Measurements from ENCODE around the gene PRPF4.
"Not testable (repeated sequence)": the region's sequence is repeated elsewhere in the genome, so short reads cannot be mapped to it uniquely, and the experiment has no call there.

PRPF4 gene

GRCh38 chr9:113275157-113276131 is at the start of gene PRPF4, which contains the start of gene CDC26:
TSS of gene PRPF4 (plus strand) at chr9:113275658. CDS start at chr9:113275744, 86 bp downstream.
TSS of gene CDC26 (minus strand) at chr9:113275572. CDS start at chr9:113272507, 3,065 bp downstream.
- DNase-seq (ENCODE audit: low read depth) = peak; percentile 92

- DNase-seq (ENCODE audit: low read depth) = no peak
These were observed 48.0 kb upstream of the PRPF4 start for GRCh38 chr9:113227436-113227835.

GRCh38 chr9:113228130-113228665 is 47.3 kb upstream of the PRPF4 start:
- DNase-seq (ENCODE audit: low read depth) = no peak

DNA sequence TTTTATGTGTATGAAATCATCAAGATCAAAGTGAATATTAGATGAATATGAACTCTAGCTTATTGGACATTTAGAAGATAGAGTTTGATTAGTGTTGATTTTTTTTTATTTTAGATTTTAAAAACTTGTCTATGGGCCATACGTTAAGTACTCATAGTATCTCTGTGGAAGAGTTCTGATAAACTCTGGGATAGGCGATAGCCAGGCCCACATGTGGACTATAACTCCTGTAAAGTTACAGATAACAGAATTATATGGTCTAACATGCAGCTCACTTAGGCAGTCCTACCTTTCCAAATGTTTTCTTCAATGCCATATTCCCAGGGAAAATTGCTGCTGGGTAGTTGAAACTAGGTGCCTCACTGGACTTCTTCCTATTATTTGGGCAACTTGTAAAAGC is 43.8 kb upstream of the PRPF4 start:
- DNase-seq (ENCODE audit: low read depth) = no peak

DNA sequence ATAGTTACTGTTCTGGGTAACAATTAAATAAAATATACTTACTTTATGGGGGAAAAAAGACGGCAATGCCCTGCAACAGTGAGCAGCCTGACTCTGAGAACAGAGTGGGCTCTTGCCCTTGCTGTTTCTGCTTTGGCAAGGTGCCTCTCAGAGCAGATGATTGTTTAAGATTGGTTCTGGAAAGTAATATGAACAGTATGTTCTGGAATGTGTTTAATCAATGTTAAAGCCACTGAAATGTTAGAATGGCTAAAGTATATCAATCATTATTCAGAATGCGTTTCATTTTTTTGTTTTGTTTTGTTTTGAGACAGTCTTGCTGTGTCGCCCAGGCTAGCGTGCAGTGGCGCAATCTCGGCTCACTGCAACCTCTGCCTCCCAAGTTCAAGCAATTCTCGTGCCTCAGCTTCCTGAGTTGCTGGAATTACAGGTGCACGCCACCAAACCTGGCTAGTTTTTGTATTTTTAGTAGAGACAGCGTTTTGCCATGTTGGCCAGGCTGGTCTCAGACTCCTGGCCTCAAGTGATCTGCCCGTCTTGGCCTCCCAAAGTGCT is 39.7 kb upstream of the PRPF4 start:
- DNase-seq (ENCODE audit: low read depth) = not testable (repeated sequence)

GRCh38 chr9:113237026-113237425 is 38.4 kb upstream of the PRPF4 start:
- no peak for DNase-seq (ENCODE audit: low read depth)

- DNase-seq (ENCODE audit: low read depth) = no peak
These were observed 37.1 kb upstream of the PRPF4 start for GRCh38 chr9:113238202-113238858.

DNA sequence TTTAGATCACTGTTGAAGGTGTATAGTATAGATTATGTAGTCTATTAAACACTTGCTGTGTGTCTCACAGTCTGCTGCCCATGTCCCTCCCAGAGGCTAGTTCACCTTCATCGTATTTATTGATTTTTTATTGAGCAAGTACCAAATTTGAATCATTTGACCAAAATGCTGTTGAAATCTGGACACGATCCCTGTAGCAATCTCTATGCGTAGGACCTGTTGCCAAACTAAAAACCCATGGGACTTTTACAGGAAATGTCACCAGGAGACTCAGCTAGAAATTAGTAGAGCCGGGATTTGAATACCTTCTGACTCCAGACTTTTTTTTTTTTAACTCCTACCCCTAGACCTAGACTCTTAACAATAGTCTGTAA is 36.6 kb upstream of the PRPF4 start:
- DNase-seq (ENCODE audit: low read depth) = no peak

DNA sequence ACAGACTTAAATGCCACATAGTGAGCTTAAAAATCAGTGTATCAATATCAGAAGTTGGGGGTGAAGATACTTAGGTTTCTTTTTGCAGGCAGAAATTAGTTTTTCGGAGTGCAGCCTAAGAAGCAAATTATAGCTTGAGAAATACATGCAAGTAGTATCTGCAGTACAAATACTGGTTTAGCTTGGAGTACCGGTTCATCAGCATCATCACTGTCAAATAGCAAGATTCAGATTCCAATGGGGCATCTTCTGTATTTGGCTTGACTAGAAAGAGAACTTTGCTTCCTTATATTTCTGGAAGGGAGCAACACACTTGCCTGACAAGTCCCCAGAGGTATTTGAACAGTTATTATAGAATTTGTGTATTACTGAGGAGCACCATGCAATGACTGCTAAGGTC is 34.3 kb upstream of the PRPF4 start:
- DNase-seq (ENCODE audit: low read depth) = no peak

GRCh38 chr9:113244556-113244955 is 30.9 kb upstream of the PRPF4 start:
- no peak for DNase-seq (ENCODE audit: low read depth)

DNA sequence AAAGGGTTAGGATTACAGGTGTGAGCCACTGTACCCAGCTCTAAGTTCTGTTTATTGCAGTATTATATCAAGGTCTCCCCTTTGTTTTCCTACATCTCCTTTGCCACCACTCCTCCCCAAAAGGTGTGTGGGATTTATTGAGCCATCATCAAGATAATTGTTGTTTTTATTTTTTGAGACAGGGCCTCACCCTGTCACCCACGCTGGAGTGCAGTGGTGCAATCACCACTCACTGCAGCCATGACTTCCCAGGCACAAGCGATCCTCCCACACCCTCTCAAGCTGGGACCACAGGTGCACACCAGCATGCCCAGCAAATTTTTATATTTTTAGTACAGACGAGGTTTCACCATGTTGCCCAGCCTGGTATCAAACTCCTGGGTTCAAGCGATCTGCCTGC is 29.6 kb upstream of the PRPF4 start:
- DNase-seq (ENCODE audit: low read depth) = no peak

GRCh38 chr9:113246928-113247327 is 28.5 kb upstream of the PRPF4 start:
- no peak for DNase-seq (ENCODE audit: low read depth)

DNA sequence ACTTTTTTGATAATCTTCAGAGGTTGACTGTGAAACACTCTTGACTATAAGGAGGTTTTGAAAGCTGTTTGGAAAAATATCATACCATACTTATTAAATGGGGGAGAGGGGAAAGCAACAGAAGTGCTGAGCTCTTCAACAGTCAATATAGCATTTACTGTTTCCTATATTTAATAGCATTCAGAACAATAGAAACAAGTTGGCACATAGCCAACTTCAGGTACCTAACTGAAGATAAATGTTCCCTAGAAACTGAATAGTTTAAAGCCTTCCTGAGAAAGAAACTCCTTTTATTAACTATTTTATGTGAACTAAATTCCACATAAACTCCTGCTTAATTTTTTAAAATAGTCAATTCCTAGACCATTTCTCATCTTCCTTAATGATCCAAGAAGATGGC is 27.8 kb upstream of the PRPF4 start:
- no peak for DNase-seq (ENCODE audit: low read depth)

- not testable (repeated sequence) for DNase-seq (ENCODE audit: low read depth)
These were observed 25.8 kb upstream of the PRPF4 start for GRCh38 chr9:113249661-113250060.

DNA sequence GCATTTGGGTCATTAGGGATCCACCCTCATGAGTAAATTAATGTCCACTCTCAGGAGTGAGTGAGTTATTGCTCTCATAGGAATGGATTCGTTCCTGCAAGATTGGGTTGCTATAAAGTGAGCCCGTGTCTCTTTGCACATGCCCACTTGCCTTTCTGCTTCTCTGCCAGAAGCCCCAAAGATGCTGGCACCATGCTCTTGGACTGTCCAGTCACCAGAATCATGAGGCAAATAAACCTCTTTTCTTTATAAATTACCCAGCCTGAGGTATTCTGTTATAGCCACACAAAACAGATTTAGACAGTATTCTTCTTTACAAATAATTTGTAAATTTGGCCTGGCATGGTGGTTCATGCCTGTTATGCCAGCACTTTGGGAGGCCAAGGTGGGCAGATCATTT is 24.7 kb upstream of the PRPF4 start:
- DNase-seq (ENCODE audit: low read depth) = no peak

DNA sequence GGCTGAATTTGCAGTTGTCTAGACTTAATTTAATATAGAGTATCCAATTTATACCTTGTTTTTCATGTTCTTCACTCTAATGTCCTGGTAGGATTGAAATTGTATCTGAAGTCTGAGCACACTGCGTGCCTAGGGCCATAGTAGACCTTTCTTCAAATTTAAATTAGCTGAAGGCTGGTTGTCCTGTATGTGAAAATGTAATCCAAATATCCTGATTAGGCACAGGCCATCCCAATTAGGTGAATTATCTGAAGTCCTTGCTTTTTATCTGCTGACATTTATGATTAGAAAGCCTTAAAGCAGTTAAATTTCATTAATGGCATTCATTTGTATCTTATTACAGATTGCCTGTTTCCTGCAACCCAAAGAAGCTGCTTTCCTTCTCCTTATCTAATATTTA is 20.5 kb upstream of the PRPF4 start:
- DNase-seq (ENCODE audit: low read depth) = no peak

- DNase-seq (ENCODE audit: low read depth) = no peak
These were observed 20.0 kb upstream of the PRPF4 start for GRCh38 chr9:113255438-113255837.

DNA sequence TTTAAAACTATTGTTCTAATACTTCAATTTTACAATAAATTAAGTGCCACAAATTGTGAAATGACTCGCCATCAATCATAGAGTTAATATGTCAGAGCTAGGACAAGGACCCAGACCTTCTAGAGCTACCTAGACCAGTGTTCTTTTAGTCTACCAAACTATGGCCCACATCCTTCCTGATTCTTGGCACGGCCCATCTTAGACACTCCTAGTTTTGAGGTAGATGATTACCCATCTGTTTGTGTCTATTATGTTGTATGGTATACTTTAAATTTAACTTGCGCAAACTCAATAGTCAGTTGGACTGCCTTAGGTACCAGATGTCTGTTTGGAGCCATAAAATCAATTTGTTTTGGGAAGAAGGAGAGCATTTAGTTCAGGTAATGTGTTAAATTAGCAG is 17.6 kb upstream of the PRPF4 start:
- no peak for DNase-seq (ENCODE audit: low read depth)

DNA sequence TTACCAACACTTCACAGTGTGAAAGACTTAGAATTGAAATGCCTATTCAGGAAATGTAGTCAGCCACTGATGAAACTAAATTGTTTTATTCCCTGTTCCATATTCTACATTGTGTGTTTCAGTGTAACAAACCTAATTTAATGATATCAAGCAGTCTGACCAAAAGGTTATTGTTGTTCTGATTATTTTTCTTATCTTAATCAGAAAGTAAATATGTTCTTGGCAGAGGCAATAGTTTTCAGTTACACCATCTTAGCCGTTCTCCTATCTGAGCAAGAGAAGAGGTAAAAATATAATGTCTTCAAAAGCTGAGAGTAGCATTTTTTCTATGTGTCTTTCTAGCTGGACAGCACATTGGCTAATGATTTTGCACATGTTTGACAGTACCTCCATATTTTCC is 17.2 kb upstream of the PRPF4 start:
- no peak for DNase-seq (ENCODE audit: low read depth)

GRCh38 chr9:113261917-113262671 is 13.4 kb upstream of the PRPF4 start:
- no peak for DNase-seq (ENCODE audit: low read depth)

DNA sequence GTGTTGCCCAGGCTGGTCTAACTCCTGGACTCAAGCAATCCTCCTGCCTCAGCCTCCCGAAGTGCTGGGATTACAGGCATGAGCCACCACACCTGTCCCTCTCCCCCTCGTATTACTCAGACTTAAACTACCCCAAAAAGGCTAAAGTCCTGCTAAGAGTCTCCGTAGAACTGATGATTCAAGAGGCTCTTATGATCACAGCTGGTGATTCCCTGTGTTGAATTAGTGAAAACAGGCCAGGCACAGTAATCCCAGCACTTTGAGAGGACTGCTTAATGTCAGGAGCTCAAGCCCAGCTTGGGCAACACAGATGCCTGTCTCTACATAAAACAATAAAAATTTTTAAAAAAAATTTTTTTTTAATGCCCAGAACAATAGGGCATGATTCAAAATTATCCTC is 9.3 kb upstream of the PRPF4 start:
- DNase-seq (ENCODE audit: low read depth) = no peak
